HepG2 (cell line): ENCODE results near the gene HIVEP2. TPM values are rescaled to one million over a fixed set of nuclear protein-coding genes. Genes with fewer than 3 reads are reported as not detected.

ENCODE experiments used
- ATF1 ChIP-seq: IDR thresholded peaks from 2 replicates; pipeline ENCODE4 v1.6.1; 2016; ENCODE audit warnings: mild to moderate bottlenecking, control low read depth
- ATF3 ChIP-seq: sonication (generic); formaldehyde crosslinking; IDR thresholded peaks from 2 replicates; pipeline ENCODE4 v1.4.0; 2020; ENCODE audit warnings: missing genetic modification reagents
- BATF2 ChIP-seq: sonication (generic); formaldehyde crosslinking; IDR thresholded peaks from 2 replicates; pipeline ENCODE4 v1.8.0; 2022; ENCODE audit warnings: mild to moderate bottlenecking, missing genetic modification reagents, moderate library complexity
- BRF2 ChIP-seq: sonication (generic); formaldehyde crosslinking; IDR thresholded peaks from 2 replicates; pipeline ENCODE4 v1.8.1; 2022; ENCODE audit warnings: mild to moderate bottlenecking, missing genetic modification reagents
- DR1 ChIP-seq: sonication (generic); formaldehyde crosslinking; IDR thresholded peaks from 2 replicates; pipeline ENCODE4 v1.8.0; 2021; ENCODE audit warnings: mild to moderate bottlenecking, missing genetic modification reagents, inconsistent platforms
- ELF1 ChIP-seq: sonication (generic); formaldehyde crosslinking; IDR thresholded peaks from 2 replicates; pipeline ENCODE4 v1.4.0; 2020; ENCODE audit warnings: missing genetic modification reagents
- GABPA ChIP-seq, 2 experiments: IDR thresholded peaks; 2 replicates each; pipeline ENCODE4 v1.6.1; 2011 to 2016; ENCODE audit warnings: low read depth in 2 of 2, low read length in 1 of 2, missing biosample characterization in 1 of 2, missing genetic modification characterization in 1 of 2
- GLMP ChIP-seq: sonication (generic); formaldehyde crosslinking; IDR thresholded peaks from 2 replicates; pipeline ENCODE4 v1.9.0; 2021; ENCODE audit warnings: missing genetic modification reagents, mild to moderate bottlenecking, borderline replicate concordance
- HDAC1 ChIP-seq: sonication (generic); formaldehyde crosslinking; IDR thresholded peaks from 2 replicates; pipeline ENCODE4 v1.5.1; 2020; ENCODE audit warnings: mild to moderate bottlenecking, missing genetic modification reagents
- HDAC2 ChIP-seq: sonication (generic); formaldehyde crosslinking; IDR thresholded peaks from 2 replicates; pipeline ENCODE4 v1.4.0; 2020; ENCODE audit warnings: missing genetic modification reagents
- HOXA9 ChIP-seq: sonication (generic); formaldehyde crosslinking; IDR thresholded peaks from 2 replicates; pipeline ENCODE4 v1.8.1; 2022; ENCODE audit warnings: missing genetic modification reagents, mild to moderate bottlenecking, moderate library complexity, borderline replicate concordance
- JDP2 ChIP-seq: sonication (generic); formaldehyde crosslinking; IDR thresholded peaks from 2 replicates; pipeline ENCODE4 v1.8.1; 2022; ENCODE audit warnings: missing genetic modification reagents, borderline replicate concordance
- KLF6 ChIP-seq: IDR thresholded peaks from 2 replicates; pipeline ENCODE4 v1.8.0; 2016; ENCODE audit warnings: missing biosample characterization, missing genetic modification reagents
- KMT2B ChIP-seq: IDR thresholded peaks from 2 replicates; pipeline ENCODE4 v1.6.1; 2016; ENCODE audit warnings: missing genetic modification reagents, missing compliant biosample characterization
- MAFG ChIP-seq: sonication (generic); formaldehyde crosslinking; IDR thresholded peaks from 2 replicates; pipeline ENCODE4 v1.5.1; 2020; ENCODE audit warnings: mild to moderate bottlenecking, missing genetic modification reagents
- NR2F1 ChIP-seq, 2 experiments: fragments of 450-650 bp in 1 of 2; formaldehyde crosslinking in 1 of 2; IDR thresholded peaks; 2 replicates each; pipeline versions ENCODE4 v1.5.0 to v1.6.1; 2016 to 2020; ENCODE audit warnings: mild to moderate bottlenecking in 1 of 2, missing compliant biosample characterization in 1 of 2, missing genetic modification reagents in 1 of 2, moderate library complexity in 1 of 2
- NR2F6 ChIP-seq, 2 experiments: IDR thresholded peaks; 2 replicates each; pipeline ENCODE4 v1.6.1; 2016; ENCODE audit warnings: antibody characterized with exemption in 1 of 2, mild to moderate bottlenecking in 1 of 2
- PHF21A ChIP-seq: sonication (generic); formaldehyde crosslinking; IDR thresholded peaks from 2 replicates; pipeline ENCODE4 v1.5.0; 2020; ENCODE audit warnings: mild to moderate bottlenecking, missing genetic modification reagents
- RAD21 ChIP-seq: fragments of 450-650 bp; formaldehyde crosslinking; IDR thresholded peaks from 2 replicates; pipeline ENCODE4 v1.5.0; 2020; ENCODE audit warnings: mild to moderate bottlenecking
- RXRA ChIP-seq: sonication (generic); formaldehyde crosslinking; IDR thresholded peaks from 2 replicates; pipeline ENCODE4 v1.5.1; 2020; ENCODE audit warnings: missing genetic modification reagents
- SMAD1 ChIP-seq: sonication (generic); formaldehyde crosslinking; IDR thresholded peaks from 2 replicates; pipeline ENCODE4 v1.4.0; 2020; ENCODE audit warnings: missing genetic modification reagents, low read depth, mild to moderate bottlenecking, borderline replicate concordance
- YEATS2 ChIP-seq: sonication (generic); formaldehyde crosslinking; IDR thresholded peaks from 2 replicates; pipeline ENCODE4 v1.4.0; 2020; ENCODE audit warnings: missing genetic modification reagents, borderline replicate concordance
- ZFP1 ChIP-seq: IDR thresholded peaks from 2 replicates; pipeline ENCODE4 v1.6.1; 2016
- ZMAT3 ChIP-seq: sonication (generic); formaldehyde crosslinking; conservative IDR thresholded peaks from 2 replicates; pipeline ENCODE4 v1.7.0; 2021; ENCODE audit warnings: missing genetic modification reagents
- ZNF33A ChIP-seq: sonication (generic); formaldehyde crosslinking; IDR thresholded peaks from 2 replicates; pipeline ENCODE4 v1.5.1; 2020; ENCODE audit warnings: missing genetic modification reagents, mild to moderate bottlenecking, moderate library complexity, borderline replicate concordance
- ZNF34 ChIP-seq: sonication (generic); formaldehyde crosslinking; IDR thresholded peaks from 2 replicates; pipeline ENCODE4 v1.4.0; 2020; ENCODE audit warnings: mild to moderate bottlenecking, missing genetic modification reagents, borderline replicate concordance
- ZNF446 ChIP-seq: sonication (generic); formaldehyde crosslinking; IDR thresholded peaks from 2 replicates; pipeline ENCODE4 v1.5.0; 2020; ENCODE audit warnings: mild to moderate bottlenecking, missing genetic modification reagents
- ZNF629 ChIP-seq: sonication (generic); formaldehyde crosslinking; conservative IDR thresholded peaks from 2 replicates; pipeline ENCODE4 v1.5.0; 2020; ENCODE audit warnings: missing genetic modification reagents
- polyA plus RNA-seq, 8 experiments: library from polyadenylated mRNA; depleted of rRNA in 3 of 8; stranded (reverse) in 7 of 8; unstranded in 1 of 8; fragments of >200 nt; fragmentation: Illumina TruSeq in 4 of 8; extraction: Trizol in 4 of 8; gene quantifications; 2 replicates each; pipeline versions ENCODE4 v1.2.1 to v1.2.3, GENCODE V29; 2011 to 2016; ENCODE audit warnings: low read depth in 4 of 8, missing spikeins in 1 of 8, mixed read lengths in 1 of 8; ENCODE audit not compliant: insufficient read depth in 1 of 8
- total RNA-seq, 5 experiments: library from RNA; depleted of rRNA; stranded (reverse); fragments of >200 nt; fragmentation: Illumina TruSeq; extraction: Trizol; gene quantifications; 2 replicates each; pipeline ENCODE4 v1.2.3, GENCODE V29; 2016; ENCODE audit warnings: low read depth in 1 of 5

The HIVEP2 gene
- total and polyA plus RNA-seq, 2 of the 13 experiments (the other 11 are each of a cell fraction or from before 2014, with no cell fraction given) = 3.4 to 12.9 TPM

GRCh38 chr6:142867988-142868812, 76.8 kb downstream of the HIVEP2 start (continued):
- peak; percentile 89 for TF ChIP-seq PHF21A
- peak; percentile 95 to 98 for TF ChIP-seq NR2F1 (CRISPR knock-in tag; IDR thresholded peaks at IDR 0.05)
- peak; percentile 97 for TF ChIP-seq HDAC2 (CRISPR knock-in tag)
- 0 out of 2 replicates have a peak, but pooled peaks have one; percentile 39 for TF ChIP-seq BRF2 (CRISPR knock-in tag)
- TF ChIP-seq JDP2 (CRISPR knock-in tag) = no peak; the same call in 1 of the 2 replicates
- TF ChIP-seq GABPA (IDR thresholded peaks at IDR 0.05; ENCODE audit: low read depth, low read length) = no peak
- TF ChIP-seq GABPA (CRISPR knock-in tag; IDR thresholded peaks at IDR 0.05; ENCODE audit: low read depth) = peak; percentile 75
- no peak for TF ChIP-seq BATF2
- peak; percentile 80 for TF ChIP-seq HDAC1 (CRISPR knock-in tag)
- TF ChIP-seq RXRA (CRISPR knock-in tag) = peak; percentile 95; the same call in 1 of the 2 replicates
- peak; percentile 88; the same call in 1 of the 2 replicates for TF ChIP-seq ZFP1
- TF ChIP-seq HOXA9 = no peak
- TF ChIP-seq ZNF34 (CRISPR knock-in tag) = no peak
- no peak for TF ChIP-seq SMAD1
- TF ChIP-seq ZNF446 (CRISPR knock-in tag) = no peak
- peak; percentile 59; the same call in 1 of the 2 replicates for TF ChIP-seq KMT2B (CRISPR knock-in tag)
- TF ChIP-seq KLF6 (CRISPR knock-in tag) = 0 out of 2 replicates have a peak, but pooled peaks have one; percentile 23
- TF ChIP-seq RAD21 (CRISPR knock-in tag) = no peak
- no peak for TF ChIP-seq GLMP (CRISPR knock-in tag)
- TF ChIP-seq DR1 (CRISPR knock-in tag) = no peak
- TF ChIP-seq ZMAT3 (CRISPR knock-in tag) = 0 out of 2 replicates have a peak, but pooled peaks have one; percentile 41
- TF ChIP-seq ZNF33A (CRISPR knock-in tag) = no peak
- peak; percentile 62; the same call in 1 of the 2 replicates for TF ChIP-seq ELF1 (CRISPR knock-in tag)
- no peak for TF ChIP-seq MAFG (CRISPR knock-in tag)
- 0 out of 2 replicates have a peak, but pooled peaks have one; percentile 40 for TF ChIP-seq ATF3 (CRISPR knock-in tag)
- peak; percentile 57; the same call in 1 of the 2 replicates for TF ChIP-seq ATF1 (CRISPR knock-in tag)
- TF ChIP-seq YEATS2 (CRISPR knock-in tag) = peak; percentile 75; the same call in 1 of the 2 replicates
- peak; percentile 99 for TF ChIP-seq NR2F6 (IDR thresholded peaks at IDR 0.05)
- peak; percentile 99 for TF ChIP-seq NR2F6 (CRISPR knock-in tag; IDR thresholded peaks at IDR 0.05)
- TF ChIP-seq ZNF629 (CRISPR knock-in tag) = no peak
